Stimulated activated CD8-positive, alpha-beta memory T cell treated with anti-CD3 and anti-CD28 coated beads, Interleukin-7, amount 100 ng/mL, for 4 hours (primary cell): ENCODE data around the gene ALKBH8.

Source experiments
- DNase-seq, 2 donors: peaks; one replicate each; pipeline ENCODE4 v3.0.0-alpha.2; 2020; ENCODE audit warnings: low read depth in 2 of 2

The ALKBH8 gene, protein sequence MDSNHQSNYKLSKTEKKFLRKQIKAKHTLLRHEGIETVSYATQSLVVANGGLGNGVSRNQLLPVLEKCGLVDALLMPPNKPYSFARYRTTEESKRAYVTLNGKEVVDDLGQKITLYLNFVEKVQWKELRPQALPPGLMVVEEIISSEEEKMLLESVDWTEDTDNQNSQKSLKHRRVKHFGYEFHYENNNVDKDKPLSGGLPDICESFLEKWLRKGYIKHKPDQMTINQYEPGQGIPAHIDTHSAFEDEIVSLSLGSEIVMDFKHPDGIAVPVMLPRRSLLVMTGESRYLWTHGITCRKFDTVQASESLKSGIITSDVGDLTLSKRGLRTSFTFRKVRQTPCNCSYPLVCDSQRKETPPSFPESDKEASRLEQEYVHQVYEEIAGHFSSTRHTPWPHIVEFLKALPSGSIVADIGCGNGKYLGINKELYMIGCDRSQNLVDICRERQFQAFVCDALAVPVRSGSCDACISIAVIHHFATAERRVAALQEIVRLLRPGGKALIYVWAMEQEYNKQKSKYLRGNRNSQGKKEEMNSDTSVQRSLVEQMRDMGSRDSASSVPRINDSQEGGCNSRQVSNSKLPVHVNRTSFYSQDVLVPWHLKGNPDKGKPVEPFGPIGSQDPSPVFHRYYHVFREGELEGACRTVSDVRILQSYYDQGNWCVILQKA

GRCh38 chr11:107565219-107565937 is at the start of gene ALKBH8:
Gene ALKBH8, minus strand, starts transcription at chr11:107565735. Its CDS starts 4,842 bp downstream, at chr11:107560893.
- peak; percentile 53 to 70 for DNase-seq

DNA sequence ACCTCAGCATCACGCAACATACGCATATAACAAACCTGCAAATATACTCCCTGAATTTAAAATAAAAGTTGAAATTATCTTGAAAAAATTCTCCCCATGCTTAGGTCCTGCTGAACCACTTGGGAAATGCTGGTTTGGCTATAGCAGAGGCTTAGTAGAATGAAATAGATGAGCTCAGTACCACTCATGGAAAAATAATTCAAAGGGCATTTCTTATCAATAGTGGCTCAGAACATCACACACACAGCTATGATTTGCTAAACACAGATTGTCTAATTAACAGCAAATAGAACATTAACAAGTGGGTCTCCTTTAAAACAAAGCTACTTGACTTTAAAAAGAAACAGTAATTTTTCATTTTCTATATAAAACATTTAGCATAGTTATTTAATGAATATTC is 46.9 kb upstream of the ALKBH8 start:
- DNase-seq = no peak

DNA sequence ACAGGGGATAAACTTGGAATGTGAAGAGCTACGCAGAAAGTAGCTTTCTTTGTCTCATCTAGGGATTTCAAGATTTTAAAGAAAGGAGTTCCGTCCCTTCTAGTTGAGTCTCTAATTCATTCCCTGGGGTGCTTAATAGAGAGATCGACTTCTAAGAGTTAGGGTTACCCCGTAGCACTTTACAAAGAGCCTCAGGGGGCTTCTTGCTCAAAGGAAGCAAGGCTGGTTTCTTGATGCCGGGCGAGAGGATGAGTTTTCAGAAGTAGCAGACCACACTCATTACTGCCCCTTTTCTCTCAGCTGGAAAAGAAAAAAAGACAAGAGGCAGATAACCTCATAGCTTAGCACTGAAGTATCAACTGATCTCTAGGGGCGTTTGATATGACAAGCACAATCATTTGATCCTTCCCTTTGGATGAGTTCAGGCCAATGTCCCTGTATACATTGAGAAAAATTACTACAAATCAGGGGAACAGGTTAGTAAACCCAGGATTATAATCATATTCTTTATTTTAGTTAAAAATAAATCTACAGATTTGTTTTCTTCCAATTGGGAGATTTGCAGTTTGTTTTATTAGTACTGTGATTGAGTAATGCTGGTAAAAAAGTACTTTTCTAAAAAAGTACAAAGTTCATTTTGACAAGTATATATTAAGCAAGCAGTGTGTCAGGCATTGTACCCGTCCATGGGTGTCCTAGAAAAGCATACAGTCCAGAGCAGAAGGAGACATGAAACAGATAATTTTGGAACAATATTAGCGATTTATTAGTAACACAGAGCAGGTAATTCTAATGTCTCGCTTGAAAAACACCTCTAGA is 44.1 kb upstream of the ALKBH8 start:
- DNase-seq = no peak

GRCh38 chr11:107608809-107609208 is 43.3 kb upstream of the ALKBH8 start:
- no peak for DNase-seq

DNA sequence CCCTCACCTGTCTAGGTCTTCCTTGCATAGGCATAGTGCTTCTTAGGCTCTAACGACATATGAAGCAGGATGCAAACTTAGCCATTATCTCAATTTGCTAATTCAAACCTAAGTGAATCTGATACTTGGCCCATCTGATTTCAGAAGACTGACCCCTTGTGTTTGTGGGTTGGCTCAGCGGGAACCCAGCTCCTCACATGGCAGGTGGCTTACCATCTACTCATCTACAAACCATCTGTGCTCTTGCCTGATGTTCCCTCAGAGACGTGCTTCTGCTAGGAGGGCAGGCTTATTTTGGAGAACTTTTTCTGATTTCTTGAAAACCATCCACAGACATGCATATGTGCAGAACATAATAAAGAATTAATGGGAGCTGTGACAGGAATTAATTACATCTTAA is 40.6 kb upstream of the ALKBH8 start:
- DNase-seq = no peak

DNA sequence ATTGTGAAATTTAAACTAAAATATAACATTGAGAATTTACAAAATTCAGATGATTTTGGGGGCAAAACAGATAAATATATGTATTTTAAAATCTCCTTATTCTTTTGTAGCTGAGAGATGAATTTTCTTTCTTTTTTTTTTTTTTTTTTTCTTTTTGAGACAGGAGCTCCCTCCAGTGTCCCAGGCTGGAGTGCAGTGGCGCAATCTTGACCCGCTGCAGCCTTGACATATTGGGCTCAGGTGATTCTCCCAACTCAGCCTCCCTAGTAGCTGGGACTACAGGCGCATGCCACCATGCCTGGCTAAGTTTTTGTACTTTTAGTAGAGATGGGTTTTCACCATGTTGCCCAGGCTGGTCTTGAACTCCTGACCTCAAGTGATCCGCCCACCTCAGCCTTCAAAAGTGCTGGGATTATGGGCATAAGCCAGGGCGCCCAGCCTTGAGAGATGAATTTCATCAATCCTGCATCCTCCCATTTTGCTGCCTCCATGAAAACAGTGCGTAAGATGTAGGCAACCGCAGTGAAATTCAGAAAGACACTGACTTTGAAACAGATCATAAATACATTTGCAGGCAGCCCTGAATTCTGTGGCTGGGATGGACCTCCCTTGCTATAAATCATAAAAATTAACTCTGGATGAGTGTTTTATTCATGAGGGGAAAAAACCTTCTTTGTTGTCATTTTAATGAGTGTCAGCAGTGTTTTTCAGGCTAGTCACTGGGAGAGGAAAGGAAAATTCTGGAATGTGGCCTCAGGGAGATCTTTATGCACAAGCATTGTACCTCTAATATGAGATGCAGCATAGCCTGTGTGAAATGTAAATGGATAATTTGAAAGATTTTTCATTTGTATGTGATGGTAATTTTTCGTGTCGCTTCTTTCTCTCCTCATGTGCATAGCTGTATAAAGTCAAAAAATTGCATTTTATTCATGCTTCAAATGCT is 39.8 kb upstream of the ALKBH8 start:
- DNase-seq = no peak

DNA sequence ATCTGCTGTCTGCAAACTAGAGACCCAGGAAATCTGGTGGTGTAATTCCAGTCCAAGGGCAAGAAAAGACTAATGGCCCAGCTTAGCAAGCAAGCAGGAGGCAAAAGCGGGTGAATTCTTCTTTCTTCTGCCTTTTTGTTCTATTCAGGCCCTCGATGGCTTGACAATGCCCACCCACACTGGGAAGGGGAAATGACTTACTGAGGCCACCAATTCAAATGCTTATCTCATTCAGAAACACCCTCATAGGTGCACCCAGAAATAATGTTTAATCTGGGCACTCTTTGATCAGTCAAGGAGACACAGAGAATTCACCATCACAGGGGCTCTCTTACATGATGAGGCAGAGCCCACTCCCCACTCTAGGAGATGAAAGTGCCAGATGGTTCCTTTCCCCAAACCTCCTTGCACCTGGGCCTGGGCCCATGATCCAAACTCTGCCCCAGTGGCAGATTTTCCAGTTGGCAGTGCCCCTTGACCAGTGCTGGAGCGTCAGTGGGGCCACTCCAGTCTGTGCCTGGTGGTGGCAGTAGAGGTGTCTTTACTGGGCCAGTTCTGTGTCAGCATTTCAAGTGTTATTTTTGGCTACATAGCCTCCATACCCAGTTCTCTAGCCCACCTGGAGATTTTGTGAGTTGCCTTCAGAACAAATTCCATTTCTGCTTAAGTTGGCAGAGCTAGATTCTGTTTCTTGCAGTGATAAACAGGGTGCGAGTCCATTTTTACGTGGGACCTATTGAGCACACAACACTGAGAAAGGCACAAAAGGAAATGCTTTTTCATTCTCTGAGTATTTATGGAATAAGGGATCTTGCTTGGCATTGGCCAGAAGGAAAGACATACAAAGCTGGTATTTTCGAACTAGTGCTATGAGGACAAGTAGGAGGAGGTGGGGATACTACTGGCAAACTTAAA is 32.9 kb upstream of the ALKBH8 start:
- no peak for DNase-seq

GRCh38 chr11:107594736-107595135 is 29.2 kb upstream of the ALKBH8 start:
- DNase-seq = no peak

DNA sequence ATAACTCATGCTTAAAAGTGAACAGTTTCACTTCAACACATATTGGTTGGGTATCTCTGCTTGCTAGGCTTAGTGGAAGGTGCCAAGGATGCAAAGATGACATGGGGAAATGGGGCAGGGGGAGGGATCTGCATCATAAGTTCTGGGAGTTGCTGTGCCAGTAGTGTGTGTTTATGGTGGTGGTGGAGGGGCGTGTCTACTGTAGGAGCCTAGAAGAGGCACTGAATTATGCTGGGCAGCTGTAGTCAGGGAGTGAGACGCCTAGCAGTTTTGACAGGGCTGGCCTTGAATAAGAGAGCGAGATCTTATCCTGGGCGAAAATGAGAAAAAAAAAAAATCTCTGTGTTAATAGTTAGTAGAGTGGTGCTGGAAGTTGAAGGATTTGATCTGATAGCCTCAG is 28.4 kb upstream of the ALKBH8 start:
- no peak for DNase-seq

- no peak for DNase-seq
These were observed 27.3 kb upstream of the ALKBH8 start for GRCh38 chr11:107592813-107593212.

GRCh38 chr11:107592231-107592590 is 26.7 kb upstream of the ALKBH8 start:
- no peak for DNase-seq

GRCh38 chr11:107591378-107592230 is 26.1 kb upstream of the ALKBH8 start:
- DNase-seq = peak in 1 of 2 donors; percentile 24

GRCh38 chr11:107590460-107591377 is 25.2 kb upstream of the ALKBH8 start, which contains the start of gene ELMOD1:
Gene ELMOD1, plus strand, starts transcription at chr11:107591147. Its CDS starts 27,043 bp downstream, at chr11:107618190.
- peak in 1 of 2 donors; percentile 29 for DNase-seq

DNA sequence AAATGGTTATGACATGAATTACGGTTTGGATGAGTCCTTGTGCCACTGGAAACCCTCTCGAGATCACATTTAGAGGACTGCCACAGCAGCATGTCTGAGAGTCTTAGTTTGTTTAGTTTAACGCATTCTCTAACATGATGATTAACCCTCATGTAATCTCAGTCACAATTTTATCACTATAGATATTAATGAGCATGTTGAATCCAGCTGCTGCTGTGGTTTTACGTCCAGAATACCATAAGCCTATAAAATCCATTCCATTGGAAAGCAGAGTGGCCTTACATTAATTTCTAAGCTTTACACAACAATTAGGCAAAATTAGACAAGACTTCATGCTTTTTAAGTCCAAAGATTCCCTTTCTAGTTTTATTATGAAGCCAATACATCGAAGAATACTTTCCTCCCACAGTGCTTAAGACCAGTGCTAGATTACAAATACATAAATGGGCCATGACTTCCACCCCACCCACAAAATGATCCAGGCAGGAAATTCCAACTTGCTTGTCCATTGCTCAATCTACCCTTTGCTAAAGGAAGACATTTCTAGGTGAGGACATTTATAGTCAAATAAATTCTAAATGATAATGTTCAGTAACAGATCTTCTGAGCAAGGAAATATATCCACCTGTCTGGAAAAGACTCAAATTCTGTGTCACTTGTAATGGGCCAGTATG is 21.9 kb upstream of the ALKBH8 start:
- no peak for DNase-seq

DNA sequence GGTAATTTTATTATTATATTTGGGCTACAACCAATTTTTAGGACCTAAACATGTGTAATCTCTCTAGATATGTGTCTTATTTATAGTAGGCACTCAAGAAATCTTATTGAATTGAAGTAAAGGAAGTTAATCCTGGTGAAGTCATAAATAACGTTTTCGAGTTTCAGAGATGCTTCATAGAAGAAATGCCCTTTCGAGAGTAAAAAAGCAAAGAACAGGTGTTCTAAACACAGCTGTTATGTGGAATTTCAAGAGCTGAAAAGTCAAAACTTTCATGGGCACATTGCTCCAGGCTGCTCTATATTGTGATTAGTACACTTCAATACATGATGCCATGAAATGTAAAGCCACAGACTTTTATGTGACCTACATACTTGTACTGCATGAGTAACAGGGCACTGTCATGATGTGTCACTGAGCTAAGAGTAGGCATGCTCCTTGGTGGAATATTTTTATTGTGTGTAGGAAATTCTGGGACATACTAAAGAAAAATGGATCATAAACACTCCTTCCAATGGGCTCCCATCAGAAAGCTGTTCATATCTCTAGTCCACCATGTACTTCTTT is 18.2 kb upstream of the ALKBH8 start:
- DNase-seq = no peak

GRCh38 chr11:107581147-107581546 is 15.6 kb upstream of the ALKBH8 start:
- no peak for DNase-seq
